Measurements from ENCODE around the gene TOR2A. TPM values are rescaled to one million over a fixed set of nuclear protein-coding genes. Genes with fewer than 3 reads are reported as not detected.

Gene TOR2A
- total RNA-seq, 1 experiment from 2014 or later, result 14.4 TPM

DNA sequence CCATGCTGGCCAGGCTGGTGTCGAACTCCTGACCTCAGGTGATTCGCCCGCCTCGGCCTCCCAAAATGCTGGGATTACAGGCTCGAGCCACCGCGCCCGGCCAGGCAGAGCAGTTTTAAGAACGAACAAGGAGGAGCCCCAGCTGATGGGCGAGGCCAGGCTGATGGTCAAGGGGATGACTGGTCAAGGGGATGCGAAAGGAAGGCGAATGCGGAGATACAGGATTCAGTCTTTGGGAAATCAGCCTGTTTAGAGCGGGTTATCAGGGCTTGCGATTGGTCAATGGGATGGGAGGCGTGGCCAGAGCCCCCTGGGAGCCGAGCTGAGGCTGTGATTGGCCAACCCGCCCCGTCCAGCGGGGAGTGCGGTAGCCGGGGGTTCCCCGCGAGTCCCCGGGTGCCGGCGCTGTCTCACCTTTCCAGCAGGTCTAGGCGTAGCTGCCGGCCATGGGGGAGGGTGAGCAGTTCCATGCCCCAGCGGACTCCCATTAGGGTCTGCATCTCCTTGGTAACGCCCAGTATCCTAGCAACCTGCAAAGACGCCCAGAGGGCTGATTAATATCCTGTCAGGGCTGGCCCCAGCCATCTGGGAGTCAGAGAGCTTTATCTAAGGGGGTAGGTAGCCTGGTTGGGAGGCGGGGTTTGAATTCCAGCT, 7.5 kb upstream of the TOR2A start:
- peaks cover 6% of the 10 kb centered on the region for H3K4me1 Mint-ChIP-seq
- CTCF ChIA-PET, result interaction anchor here (0.6 to 2.7 kb wide), 29 partner anchors 8 to 408 kb away, joined by 3 to 14 read pairs (median 5); partner anchors contain the start of genes CDK9, SH2D3C, ST6GALNAC4 and TOR2A

GRCh38 chr9:127741831-127742434, 6.8 kb upstream of the TOR2A start:
- H3K36me3 Mint-ChIP-seq, result no peaks in the 10 kb centered on the region
- TF ChIP-seq NFYB (CRISPR knock-in tag; conservative IDR thresholded peaks at IDR 0.05; ENCODE audit: low read depth) (peak; percentile 81), ARID4B (CRISPR knock-in tag; IDR thresholded peaks at IDR 0.05; ENCODE audit: borderline replicate concordance) (no peak)
- H3K27me3 Mint-ChIP-seq (ENCODE audit: low read depth), result peaks cover 15% of the 10 kb centered on the region
- H3K4me1 Mint-ChIP-seq, result peaks cover 3% of the 10 kb centered on the region
- peak overlapping the region; percentile 97 for H3K27ac Mint-ChIP-seq
- DNase-seq (ENCODE audit: low spot score) (peak; percentile 97), ATAC-seq (peak; percentile 89)
- H3K4me3 Mint-ChIP-seq, result peak overlapping the region; percentile 90
- ChIA-PET POLR2A (interaction anchor here (0.8 to 1.8 kb wide), 6 partner anchors 12 to 121 kb away, joined by 3 to 16 read pairs (median 4); partner anchors contain the start of gene CDK9), CTCF (interaction anchor here (0.5 to 2.7 kb wide), 26 partner anchors 7 to 376 kb away, joined by 3 to 14 read pairs (median 5); partner anchors contain the start of genes CDK9, SH2D3C, ST6GALNAC4 and TOR2A)
- no peaks in the 10 kb centered on the region for H3K9me3 Mint-ChIP-seq

More for the DNA sequence above, 7.5 kb upstream of the TOR2A start:
- H3K9me3 Mint-ChIP-seq, result no peaks in the 10 kb centered on the region
- peaks cover 15% of the 10 kb centered on the region for H3K27me3 Mint-ChIP-seq (ENCODE audit: low read depth)
- TF ChIP-seq ELF4 (CRISPR knock-in tag; IDR thresholded peaks at IDR 0.05; ENCODE audit: low read depth), result 0 out of 2 replicates have a peak, but pooled peaks have one; percentile 15
- TF ChIP-seq FOXK1 (CRISPR knock-in tag; IDR thresholded peaks at IDR 0.05), result no peak
- 0 out of 2 replicates have a peak, but pooled peaks have one; percentile 25 for TF ChIP-seq ZNF423 (CRISPR knock-in tag; IDR thresholded peaks at IDR 0.05)
- peak; percentile 74; the same call in 1 of the 2 replicates for TF ChIP-seq ARID4B (CRISPR knock-in tag; IDR thresholded peaks at IDR 0.05; ENCODE audit: borderline replicate concordance)
- TF ChIP-seq SMAD3 (CRISPR knock-in tag; IDR thresholded peaks at IDR 0.05; ENCODE audit: borderline replicate concordance), result no peak
- TF ChIP-seq NFYB (CRISPR knock-in tag; conservative IDR thresholded peaks at IDR 0.05; ENCODE audit: low read depth), result peak; percentile 25; the same call in 1 of the 2 replicates
- peak; percentile 61 for TF ChIP-seq SP1 (CRISPR knock-in tag; conservative IDR thresholded peaks at IDR 0.05)
- no peak for TF ChIP-seq CREB1 (CRISPR knock-in tag; IDR thresholded peaks at IDR 0.05)
- TF ChIP-seq, protein P1, sequence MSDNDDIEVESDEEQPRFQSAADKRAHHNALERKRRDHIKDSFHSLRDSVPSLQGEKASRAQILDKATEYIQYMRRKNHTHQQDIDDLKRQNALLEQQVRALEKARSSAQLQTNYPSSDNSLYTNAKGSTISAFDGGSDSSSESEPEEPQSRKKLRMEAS (CRISPR knock-in tag; IDR thresholded peaks at IDR 0.05), result peak; percentile 47; the same call in 1 of the 2 replicates
- peak overlapping the region; percentile 90 for H3K4me3 Mint-ChIP-seq
- no peaks in the 10 kb centered on the region for H3K36me3 Mint-ChIP-seq
- DNase-seq (ENCODE audit: low spot score) (peak; percentile 94), ATAC-seq (peak; percentile 85)
- POLR2A ChIA-PET, result interaction anchor here (0.6 to 1.8 kb wide), 8 partner anchors 11 to 178 kb away, joined by 3 to 16 read pairs (median 3); partner anchors contain the start of gene CDK9
- H3K27ac Mint-ChIP-seq, result peak overlapping the region; percentile 97
